HG03432 (cell line): Measurements from ENCODE around the gene PPP1R26.
"Not testable (repeated sequence)": the region's sequence is repeated elsewhere in the genome, so short reads cannot be mapped to it uniquely, and the experiment has no call there.

Experiments
- ATAC-seq: cut with Tn5 transposase; IDR thresholded peaks from one replicate; pipeline ENCODE4 v1.9.1; 2021; ENCODE audit warnings: mild to moderate bottlenecking, moderate library complexity; ENCODE audit not compliant: unreplicated experiment

The PPP1R26 gene, protein sequence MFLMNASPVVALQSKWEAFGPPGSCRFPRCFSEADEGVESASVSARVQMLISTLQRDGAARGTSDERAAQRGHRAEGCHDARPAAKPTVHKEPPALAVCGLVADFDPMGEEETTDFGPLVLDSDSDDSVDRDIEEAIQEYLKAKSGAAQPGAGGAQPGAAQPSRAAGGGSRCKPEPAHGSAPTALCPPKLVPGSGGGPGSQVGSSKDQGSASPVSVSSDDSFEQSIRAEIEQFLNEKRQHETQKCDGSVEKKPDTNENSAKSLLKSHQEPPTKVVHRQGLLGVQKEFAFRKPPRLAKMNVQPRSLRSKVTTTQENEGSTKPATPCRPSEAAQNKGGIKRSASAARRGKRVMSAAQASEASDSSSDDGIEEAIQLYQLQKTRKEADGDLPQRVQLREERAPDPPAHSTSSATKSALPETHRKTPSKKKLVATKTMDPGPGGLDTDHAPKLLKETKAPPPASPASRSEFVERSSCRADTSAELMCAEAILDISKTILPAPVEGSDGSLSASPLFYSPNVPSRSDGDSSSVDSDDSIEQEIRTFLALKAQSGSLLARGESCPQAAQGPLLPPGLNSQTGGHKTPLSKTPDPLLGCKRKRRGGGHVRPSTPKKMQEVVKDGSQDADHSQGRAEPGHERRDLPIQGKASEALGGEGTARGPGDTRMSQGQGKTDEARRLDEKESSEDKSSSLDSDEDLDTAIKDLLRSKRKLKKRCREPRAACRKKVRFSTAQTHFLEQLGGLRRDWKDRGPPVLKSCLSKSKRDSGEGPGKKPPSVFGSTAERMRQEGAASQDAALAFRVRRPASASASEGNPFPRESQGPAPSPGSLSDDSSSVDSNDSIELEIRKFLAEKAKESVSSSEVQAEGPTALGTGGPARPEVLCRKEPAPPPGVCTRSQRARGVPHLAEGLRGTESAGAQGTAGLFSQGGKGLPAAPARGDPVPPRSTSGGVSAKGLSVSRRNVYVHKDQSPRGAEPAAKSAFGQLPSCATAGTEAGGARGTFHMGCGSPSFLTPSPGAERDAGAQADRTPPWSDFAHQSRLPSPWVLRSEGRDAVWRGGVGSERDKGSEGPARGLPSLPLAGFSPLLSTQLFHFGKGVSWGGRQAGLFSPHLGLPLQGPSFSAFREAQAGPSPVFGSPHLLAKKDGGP (N-terminal part only)

DNA sequence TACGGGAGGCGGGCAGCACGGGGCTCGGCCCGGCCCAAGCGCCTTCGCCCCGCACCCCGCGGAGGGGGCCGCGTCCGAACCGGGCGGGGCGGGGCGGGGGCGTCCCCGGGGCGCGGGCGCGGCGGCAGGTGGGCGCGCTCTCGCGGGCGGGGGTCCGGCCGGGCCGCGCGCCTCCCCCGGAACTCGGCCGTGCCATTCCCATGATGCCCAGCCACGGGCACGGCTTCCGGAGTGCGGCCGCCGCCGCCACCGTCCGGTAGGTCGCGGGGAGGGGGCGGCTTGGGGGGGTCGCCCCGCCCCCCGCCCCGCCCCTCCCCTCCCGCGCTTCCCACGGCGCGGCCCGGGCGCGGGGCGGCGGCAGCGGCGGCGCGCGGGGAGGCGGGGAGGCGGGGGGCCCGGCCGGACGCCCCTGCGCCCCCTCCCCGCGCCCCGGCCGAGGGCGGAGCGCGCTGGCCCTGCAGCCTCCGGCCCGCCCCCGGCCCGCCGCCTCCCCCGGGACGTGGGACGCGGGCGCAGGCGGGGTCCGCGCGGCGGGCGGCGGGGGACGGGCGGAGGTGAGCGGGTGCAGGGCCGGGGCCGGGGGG, at the start of gene PPP1R26:
PPP1R26 (plus strand) TSS at position 314 of the 584 bp plus-strand sequence. CDS start 4,729 bp downstream, outside the sequence.
- ATAC-seq, result no peak

DNA sequence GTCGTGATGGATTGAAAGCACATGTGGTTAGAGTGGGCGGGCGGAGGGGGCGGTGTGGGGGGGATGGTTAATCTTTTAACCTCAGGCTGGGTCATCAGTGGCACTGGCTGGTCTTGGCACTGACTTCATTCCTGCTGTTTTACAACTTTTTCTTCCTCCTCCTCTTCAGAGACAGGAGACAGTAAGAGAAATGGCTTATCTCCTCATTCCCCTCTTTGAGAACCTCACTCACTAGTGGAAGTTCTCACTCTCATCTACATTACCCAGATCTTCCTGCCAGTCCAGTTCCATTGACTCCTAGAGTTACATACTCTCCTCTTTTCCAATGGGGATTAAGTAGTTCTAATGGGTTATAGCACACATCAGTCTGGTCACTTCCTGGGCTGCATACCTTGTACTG, 42.3 kb upstream of the PPP1R26 start:
- ATAC-seq, result no peak

DNA sequence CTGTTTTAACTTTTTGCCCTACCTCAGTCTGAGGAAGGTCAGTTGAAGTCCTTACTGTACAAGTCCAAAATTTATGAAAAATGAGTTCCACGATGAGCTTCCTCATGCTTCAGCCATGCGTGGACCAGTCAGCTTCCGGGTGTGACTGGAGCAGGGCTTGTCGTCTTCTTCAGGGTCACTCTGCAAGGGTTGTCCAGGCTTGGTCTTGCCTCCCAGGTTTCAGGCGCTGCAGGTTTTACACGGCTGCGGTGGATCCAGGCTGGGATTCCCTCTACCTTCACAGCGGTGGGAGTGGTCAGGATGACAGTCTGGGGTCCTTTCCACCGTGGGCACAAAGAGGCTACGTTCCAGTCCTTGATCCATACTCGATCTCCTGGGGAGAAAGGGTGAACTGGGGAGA, 41.9 kb upstream of the PPP1R26 start:
- ATAC-seq, result not testable (repeated sequence)

DNA sequence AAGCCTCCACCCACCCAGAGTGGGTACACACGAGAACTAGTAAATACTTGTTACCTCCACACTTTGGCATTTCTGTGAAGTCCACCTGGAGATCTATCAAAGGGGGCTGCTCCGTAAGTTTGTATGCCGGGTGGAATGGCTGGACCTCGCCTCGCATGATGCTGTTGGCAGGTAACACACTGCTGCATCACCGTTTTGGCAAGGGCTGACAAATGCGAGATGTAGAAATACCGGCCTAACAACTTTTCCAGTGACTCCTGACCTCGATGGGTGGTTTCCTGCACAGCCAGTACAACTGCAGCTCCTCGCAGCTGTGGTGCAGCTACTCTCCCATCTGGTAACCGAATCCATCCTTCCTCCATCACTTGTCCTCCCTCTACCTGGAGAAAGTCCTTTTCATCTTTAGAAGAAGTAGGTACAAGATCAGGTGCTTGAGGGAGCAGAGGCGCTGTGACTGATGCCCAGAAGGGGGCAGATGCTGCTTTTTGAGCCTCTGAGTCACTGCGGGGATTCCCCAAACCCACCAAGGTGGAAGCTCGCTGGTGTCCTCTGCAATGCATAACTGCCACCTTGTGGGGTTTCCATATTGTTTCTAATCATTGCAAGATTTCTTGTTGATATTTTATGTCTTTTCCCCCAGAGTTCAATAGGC, 40.9 kb upstream of the PPP1R26 start:
- not testable (repeated sequence) for ATAC-seq

DNA sequence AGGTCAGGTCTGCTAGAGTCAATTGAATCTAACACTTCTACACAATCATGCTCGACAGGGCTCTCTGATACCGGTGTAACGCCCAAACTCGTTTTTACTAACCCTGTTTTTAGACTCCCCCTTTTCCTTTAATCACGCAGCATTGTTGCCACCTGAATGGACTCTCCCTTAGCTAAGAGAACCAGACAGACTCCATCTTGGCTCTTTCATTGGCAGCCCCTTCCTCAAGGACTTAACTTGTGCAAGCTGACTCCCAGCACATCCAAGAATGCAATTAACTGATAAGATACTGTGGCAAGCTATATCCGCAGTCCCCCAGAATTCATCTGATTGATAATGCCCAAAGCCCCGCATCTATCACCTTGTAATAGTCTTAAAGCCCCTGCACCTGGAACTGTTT, 40.1 kb upstream of the PPP1R26 start:
- ATAC-seq, result not testable (repeated sequence)

DNA sequence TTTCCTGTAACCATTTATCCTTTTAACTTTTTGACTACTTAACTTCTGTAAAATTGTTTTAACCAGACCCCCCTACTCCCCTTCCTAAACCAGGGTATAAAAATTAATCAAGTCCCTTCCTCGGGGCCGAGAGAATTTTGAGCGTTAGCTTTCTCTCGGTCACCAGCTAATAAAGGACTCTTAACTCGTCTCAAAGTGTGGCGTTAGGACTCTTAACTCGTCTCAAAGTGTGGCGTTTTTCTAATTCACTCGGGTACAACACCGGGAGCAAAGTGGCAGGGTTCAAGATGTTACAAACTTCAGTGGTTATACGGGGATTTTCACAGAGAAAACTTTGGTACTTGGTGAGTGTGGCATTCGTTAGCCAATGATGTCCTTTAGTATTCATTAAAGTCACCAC, 39.7 kb upstream of the PPP1R26 start:
- ATAC-seq, result no peak

DNA sequence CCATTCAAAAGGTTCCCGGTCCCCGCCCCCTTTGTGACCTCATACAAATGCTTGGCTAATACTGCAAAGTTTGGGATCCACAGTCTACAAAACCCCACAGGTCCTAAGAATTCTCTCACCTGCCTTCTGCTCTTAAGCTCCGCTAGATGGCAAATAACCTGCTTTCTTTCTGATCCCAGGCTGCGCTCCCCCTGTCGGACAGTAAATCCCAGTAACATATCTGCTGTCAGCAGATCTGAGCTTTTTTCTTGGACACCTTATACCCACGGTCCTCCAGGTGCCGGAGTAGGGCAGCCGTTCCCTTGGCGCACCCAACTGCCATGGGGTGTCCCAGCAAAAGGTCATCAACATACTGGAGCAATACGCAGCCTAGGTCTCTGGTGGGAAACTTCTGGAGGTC, 39.0 kb upstream of the PPP1R26 start:
- no peak for ATAC-seq

DNA sequence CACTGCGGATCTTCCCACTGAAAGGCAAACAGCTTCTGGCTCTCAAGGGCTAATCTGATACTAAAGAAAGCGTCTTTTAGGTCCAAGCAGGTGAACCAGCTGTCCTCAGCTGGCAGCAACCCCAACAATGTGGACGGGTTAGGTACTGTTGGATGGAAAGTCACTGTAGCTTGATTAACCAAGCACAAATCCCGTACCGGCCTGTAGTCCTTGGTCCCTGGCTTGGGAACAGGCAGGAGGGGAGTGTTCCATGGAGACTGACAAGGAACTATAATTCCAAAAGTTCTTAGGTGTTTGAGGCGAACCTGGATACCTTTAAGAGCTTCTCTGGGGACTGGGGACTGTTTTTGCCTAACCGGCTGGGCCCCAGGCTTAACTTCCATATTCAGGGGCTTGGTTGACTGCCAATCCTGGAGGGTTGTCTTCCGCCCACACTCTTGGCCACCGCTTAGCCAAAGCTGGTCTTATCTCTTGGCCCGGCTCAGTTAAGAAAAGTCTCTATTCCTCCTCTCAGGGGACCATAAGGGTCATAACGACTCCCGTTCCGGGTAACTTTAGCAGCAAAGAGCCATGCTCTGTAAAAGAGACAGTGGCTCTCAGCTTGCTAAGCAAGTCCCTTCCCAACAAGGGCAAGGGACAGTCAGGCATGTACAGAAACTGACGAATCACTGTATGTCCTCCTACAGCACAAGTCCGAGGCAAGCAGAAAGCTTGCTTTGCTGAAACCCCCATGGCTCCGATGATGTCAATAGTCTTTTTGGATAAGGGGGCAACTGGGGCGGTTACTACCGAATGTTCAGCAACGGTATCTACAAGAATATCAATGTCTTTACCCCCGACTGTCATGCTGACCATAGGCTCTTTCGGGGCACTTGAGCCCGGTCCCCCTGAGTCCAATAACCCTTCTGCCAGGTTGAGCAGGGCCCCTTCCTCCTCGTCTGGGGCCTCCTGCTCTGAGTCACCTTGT, 38.2 kb upstream of the PPP1R26 start:
- not testable (repeated sequence) for ATAC-seq

DNA sequence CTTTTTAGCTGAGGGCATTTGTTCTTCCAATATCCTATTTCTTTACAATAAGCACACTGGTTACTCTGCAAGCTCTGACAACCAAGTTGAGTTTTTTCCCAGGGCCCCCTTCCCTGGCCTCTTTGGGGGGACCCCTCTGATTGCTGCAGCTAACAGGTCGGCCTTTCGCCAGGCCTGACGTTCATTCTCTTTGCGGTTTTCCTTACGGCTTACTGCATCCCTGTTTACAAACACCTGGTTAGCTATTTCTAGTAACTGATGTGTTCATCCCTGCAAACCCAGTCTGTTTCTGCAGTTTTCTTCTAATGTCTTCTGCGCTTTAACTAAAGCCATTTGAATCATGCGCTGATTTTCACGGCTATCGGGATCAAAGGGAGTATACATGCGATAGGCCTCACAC, 37.5 kb upstream of the PPP1R26 start:
- ATAC-seq, result no peak

DNA sequence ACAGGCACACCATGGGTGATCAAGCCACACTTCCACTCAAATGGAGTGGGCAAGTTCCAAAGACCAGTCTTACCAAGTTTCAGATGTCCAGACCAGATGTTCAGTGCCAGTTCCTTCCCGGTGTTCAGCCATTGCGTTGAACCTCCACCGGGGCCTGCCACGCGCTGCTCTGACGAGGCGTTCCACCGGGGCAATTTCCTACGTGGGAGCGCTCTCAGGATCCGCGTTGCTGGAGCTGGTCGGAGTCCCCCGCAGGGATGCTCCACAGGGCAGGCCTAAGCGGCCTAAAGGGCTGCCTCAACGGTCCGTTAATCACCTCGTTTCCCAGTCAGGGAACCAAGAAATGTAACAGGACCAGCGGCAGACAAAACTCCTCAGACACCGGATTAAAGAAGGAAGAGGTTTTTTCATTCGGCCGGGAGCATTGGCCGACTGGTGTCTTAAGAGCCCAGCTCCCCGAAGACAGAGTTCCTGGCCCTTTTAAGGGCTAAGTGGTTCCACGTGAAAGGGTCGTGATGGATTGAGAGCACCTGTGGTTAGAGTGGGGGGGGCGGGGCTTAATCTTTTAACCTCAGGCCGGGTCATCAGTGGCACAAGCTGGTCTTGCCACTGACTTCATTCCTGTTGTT, 35.7 kb upstream of the PPP1R26 start:
- no peak for ATAC-seq

DNA sequence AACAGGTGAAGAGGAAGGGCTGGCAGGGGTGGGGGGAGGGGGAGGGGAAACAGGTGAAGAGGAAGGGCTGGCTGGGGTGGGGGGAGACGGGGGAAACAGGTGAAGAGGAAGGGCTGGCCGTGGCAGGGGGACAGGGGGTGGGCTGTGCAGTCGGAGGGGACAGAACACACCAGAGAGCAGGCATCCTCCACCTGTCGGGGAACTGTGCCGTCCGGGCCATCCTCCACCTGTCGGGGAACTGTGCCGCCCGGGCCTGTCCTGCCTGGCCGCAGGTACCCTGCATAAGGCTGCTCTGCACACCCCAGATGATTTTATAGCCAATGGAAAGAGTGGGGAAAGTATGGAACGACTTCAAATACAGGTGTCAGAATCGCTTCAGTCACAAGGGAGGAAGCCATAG, 32.5 kb upstream of the PPP1R26 start:
- no peak for ATAC-seq

DNA sequence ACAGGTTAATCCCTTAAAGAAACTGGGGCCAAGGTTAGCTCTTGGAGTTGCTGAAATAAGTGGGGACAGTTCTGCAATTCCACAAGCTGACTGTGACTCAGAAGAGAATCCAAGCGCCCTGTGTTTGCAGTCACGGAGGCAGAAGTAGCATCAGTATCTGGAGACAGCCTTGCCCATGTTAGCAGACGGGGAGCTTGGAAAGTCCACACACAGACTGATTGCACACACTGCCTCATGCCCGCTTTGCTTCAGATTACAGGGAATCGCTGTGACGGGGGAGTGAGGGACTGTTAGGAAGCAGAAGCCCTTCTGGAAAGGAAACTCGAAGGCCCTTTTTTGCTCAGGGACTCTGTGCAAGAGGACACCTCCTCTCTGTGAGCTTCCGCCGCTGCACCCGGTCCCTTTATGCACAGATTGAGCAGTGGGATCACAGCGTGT, 30.9 kb upstream of the PPP1R26 start:
- ATAC-seq, result no peak

DNA sequence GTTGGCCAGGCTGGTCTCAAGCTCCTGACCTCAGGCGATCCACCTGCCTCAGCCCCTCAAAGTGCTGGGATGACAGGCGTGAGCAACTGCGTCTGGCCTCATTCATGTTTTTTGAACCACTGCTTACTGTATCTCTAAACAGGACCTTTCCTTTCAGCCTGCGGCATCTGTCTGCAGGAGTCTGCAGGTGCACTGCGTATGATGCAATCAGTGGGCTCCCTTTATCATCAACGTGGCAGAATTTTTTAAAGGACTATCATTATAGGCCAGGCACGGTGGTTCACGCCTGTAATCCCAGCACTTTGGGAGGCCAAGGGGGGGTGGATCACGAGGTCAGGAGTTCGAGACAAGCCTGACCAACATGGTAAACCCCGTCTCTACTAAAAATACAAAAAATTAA, 30.1 kb upstream of the PPP1R26 start:
- not testable (repeated sequence) for ATAC-seq

DNA sequence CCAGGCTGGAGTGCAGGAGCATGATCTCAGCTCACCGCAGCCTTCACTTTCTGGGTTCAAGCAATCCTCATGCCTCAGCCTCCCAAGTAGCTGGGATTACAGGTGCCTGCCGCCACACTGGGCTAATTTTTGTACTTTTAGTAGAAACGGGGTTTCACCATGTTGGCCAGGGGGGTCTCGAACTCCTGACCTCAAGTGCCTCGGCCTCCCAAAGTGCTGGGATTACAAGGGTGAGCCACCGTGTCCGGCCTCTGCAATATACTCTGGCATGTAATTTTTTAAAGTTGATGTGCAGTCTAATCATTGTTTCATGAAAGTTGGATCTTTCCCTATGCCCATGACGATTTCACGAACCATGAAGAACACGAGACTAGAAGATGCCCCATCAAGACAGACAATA, 28.6 kb upstream of the PPP1R26 start:
- ATAC-seq, result no peak

DNA sequence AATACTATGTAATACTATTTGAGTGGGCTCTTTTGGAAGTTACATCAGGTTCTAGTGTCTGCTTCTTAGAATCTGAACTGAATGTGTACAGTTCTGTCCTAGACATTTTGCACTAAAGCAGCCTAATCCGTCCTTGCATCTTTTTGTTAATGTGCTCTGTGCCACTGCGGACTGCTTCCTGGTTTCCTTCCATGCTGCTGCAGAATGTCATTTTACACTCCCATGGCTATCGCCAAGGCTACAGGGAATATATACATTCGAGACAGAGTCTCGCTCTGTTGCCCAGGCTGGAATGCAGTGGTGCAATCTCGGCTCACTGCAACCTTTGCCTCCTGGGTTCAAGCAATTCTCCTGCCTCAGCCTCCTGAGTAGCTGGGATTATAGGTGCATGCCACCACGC, 27.7 kb upstream of the PPP1R26 start:
- ATAC-seq, result not testable (repeated sequence)

DNA sequence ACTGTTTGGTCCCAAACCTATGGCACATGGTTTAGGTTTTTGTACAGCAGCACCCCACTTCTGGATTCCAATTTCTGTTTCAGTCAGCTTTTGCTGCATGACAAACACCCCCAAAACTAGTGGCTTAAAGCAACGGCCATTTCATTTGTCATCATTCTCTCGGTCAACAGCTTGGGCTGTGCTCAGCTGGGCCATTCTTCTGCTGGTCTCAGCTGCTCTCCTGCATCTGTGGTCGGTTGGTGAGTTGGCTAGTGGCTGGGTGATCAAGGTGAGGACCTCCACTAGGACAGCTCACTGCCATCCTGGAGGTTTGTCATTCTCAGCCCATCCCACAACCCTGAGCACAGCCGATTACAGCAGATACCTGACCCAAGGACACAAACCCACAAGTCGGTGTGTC, 24.8 kb upstream of the PPP1R26 start:
- ATAC-seq, result no peak

DNA sequence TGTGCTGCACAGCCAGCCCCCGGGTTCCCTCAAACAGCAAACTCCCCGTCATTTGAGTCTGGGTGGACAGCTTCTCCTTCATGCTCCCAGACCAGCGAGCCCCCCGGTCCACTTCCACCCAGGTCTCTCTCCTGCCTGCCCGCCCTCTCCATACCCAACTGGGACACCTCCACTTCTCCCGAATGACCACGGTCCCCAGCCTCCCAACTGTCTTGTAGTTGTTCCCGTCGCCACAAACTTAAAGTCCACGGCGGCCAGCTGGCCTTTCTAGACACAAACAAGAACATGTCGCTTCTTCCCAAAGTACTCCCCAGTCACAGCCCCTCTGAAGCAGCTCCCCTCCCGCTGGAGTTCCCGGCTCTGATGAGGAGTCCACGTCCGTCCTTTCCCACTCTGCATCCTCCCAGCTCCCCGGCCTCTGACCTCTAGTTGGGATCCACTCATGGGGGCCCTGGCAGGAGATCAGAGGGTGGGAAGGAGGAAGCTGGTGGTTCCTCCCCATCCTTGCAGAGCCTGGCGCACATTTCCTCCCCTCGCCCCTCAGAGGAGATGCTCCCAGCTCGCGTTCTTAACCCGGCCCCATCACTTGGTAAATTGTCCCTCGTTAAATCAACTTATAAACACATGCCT, 24.1 kb upstream of the PPP1R26 start:
- no peak for ATAC-seq

DNA sequence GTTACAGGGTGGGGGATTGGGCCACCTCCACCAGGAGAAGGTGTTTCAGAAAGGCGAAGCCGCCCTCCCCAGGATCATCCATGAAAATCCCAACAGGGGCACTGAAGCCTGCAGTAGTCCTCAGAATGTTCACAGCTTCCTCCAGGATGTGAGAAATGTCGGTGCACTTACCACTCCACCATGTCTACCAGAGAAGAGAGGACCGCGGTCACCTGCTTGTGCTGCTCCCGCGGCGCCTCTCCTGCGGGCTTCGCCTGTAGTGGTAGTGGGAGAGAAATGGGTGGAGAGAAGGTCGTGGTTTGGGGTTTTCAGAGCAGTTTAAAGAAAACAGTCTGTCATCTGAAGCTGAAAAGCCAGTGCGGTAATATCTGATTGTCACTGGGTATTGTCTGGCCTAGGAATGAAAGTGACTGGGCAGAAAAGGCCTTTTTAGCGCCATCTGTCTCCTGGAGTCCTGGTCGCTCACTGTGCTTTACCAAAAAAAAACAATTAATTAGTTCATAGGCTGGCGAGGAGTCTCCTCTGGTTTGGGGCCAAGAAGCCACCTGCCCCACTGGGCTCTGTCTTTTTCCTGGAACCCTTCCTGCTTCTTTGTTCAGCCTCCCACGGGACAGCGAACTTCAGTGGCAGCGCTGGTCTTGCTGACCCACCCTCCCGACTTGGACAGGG, 23.0 kb upstream of the PPP1R26 start:
- no peak for ATAC-seq
